ENCODE results near the gene ACVR1C.

The ACVR1C gene

GRCh38 chr2:157628477-157629415 is at the start of gene ACVR1C:
Gene ACVR1C, minus strand, starts transcription at chr2:157628864. Its CDS starts 220 bp downstream, at chr2:157628644.
- DNase-seq (ENCODE audit: extremely low read depth in 1 of 2, low read depth in 1 of 2), result peak; percentile 19 to 52

DNA sequence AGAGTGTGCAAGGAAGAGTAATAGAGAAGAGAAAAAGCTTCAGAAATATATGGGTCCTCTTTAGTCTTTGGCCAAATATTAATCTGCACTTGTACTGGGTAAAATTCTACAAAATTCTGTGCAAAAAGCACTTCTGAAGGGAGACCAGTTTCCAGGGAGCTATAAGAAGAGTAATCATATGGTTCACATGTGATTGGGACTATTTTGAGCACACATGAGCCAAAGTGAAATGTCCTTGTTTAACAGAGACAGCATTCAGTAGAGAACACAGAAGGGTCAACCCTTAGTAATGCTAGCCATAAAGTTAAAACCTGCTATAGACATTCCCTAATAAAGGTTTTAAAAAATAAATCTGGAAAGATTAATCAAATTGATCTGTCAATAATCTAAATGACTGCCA is 49.3 kb upstream of the ACVR1C start:
- DNase-seq (ENCODE audit: extremely low read depth in 1 of 2, low read depth in 1 of 2), result no peak

GRCh38 chr2:157672129-157672528 is 43.5 kb upstream of the ACVR1C start:
- no peak for DNase-seq (ENCODE audit: extremely low read depth in 1 of 2, low read depth in 1 of 2)

DNA sequence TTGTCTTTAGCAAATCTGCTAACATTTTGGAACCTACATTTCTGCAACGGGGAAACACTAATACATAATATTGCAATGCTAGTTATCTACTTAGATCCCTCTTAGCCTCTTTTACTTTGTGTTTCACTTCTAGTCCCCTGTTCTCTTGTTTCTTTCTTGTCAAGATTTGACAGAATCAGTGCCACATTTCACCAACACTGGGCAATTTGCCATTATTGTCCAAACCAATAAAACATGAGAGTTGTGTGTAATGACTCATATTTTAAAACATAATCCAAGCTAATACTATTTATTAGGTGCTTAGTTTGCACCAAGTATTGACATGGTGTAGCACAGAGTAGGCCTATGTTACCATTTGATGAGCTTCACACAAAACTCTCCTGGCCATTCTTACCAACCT is 33.7 kb upstream of the ACVR1C start:
- no peak for DNase-seq (ENCODE audit: extremely low read depth in 1 of 2, low read depth in 1 of 2)

- no peak for DNase-seq (ENCODE audit: extremely low read depth in 1 of 2, low read depth in 1 of 2)
Observed at GRCh38 chr2:157661776-157662175, 33.1 kb upstream of the ACVR1C start.

GRCh38 chr2:157657858-157658257 is 29.2 kb upstream of the ACVR1C start:
- DNase-seq (ENCODE audit: extremely low read depth in 1 of 2, low read depth in 1 of 2), result no peak

GRCh38 chr2:157657101-157657500 is 28.4 kb upstream of the ACVR1C start:
- no peak for DNase-seq (ENCODE audit: extremely low read depth in 1 of 2, low read depth in 1 of 2)

- no peak for DNase-seq (ENCODE audit: extremely low read depth in 1 of 2, low read depth in 1 of 2)
Observed at GRCh38 chr2:157644776-157645175, 16.1 kb upstream of the ACVR1C start.

DNA sequence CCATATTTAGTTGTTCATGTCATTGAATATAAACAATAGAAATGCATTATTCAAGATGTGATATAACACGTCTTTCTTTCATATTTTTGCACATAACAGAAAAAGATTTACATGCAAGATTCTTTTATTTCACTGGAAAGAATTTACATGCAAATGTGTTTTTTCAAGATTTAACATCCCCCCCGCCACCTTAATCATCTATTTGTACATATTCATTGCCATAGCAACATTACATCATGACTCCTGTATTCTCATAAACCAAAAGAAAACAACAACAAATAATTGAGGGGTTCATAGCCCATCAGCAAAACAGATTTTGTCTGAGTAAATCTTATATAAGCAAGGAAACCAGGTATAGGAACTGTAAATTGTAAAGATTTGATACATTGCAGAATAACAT is 3.2 kb upstream of the ACVR1C start:
- no peak for DNase-seq (ENCODE audit: extremely low read depth in 1 of 2, low read depth in 1 of 2)

GRCh38 chr2:157627594-157628476 is 829 bp downstream of the ACVR1C start:
- peak; percentile 4 to 5 for DNase-seq (ENCODE audit: extremely low read depth in 1 of 2, low read depth in 1 of 2)

DNA sequence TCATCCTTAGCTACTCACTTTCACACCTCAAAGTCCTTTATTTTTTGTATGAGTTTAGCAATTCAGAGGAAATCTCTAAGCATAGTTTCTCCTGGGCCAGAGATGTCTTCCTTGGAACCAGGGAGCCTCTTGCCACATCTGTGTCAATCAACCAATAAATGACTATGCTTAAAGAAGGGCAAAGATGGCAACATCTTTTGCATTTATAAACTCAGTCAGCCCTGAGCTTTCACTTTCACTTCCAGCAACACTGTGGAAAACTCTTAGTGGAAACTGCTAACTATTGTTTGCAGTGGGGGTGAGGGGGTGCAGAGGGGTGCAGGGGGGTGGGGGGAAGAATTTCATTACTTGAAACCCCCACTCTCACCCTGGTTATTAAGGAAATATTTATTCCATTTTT is 3.4 kb downstream of the ACVR1C start:
- no peak for DNase-seq (ENCODE audit: extremely low read depth in 1 of 2, low read depth in 1 of 2)

DNA sequence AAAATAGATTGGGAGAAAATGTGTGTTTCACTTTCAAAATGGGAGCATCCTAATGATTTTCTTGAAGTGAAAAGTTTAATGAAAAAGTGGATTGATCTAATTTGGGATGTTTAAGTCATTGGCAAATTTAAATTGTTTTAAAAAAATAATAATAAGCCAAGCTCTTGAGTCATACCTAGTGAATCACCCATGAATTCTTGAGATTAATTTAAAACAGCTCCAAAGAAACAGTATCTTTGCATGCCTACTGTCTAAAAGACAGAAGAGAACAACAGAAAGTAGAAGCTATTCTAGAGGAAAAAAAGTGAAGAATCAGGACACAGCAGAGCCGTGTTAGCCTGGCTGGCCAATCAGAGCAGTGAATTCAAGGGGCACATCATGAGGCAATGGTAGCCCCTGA is 7.7 kb downstream of the ACVR1C start:
- DNase-seq (ENCODE audit: extremely low read depth in 1 of 2, low read depth in 1 of 2), result no peak

GRCh38 chr2:157611726-157612125 is 16.9 kb downstream of the ACVR1C start:
- no peak for DNase-seq (ENCODE audit: extremely low read depth in 1 of 2, low read depth in 1 of 2)

- no peak for DNase-seq (ENCODE audit: extremely low read depth in 1 of 2, low read depth in 1 of 2)
Observed at GRCh38 chr2:157611110-157611509, 17.6 kb downstream of the ACVR1C start.

- DNase-seq (ENCODE audit: extremely low read depth in 1 of 2, low read depth in 1 of 2), result no peak
Observed at GRCh38 chr2:157606534-157606933, 22.1 kb downstream of the ACVR1C start.

DNA sequence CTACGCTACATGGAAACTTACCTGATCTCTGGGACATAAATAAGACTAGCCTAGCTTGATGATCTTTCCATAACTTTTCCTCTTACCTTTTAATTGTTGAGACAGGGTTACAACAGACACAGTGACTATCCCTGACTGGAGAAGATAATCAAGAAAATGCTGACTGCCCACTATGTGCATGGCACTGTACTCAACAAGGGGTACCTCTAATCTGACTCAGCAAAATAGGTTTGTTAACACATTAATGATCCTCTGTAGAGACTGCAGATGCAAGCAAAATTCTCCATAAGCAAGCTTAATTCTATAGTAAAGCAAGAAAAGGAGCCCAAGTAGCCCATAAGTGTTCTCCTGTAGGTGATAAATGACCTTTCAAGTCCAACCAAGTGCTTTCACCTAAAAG is 25.5 kb downstream of the ACVR1C start:
- DNase-seq (ENCODE audit: extremely low read depth in 1 of 2, low read depth in 1 of 2), result no peak

DNA sequence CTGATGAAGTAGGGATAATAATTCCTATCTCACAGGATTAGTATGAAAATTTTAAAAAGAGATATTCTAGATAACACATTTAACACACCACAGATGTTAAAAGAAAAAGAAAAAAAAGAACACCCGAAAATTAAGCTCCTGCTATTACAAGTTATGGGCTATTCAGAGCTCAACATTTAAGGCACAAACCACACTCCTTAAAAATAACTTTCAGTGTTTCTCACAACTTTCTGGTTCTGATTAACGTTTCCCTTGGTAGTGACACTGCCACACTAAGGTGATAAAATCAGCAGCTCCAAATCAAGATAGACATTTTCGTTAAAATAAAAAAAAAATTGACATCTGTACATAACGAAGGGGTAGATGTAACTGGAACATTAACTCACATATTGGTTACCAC is 26.9 kb downstream of the ACVR1C start:
- no peak for DNase-seq (ENCODE audit: extremely low read depth in 1 of 2, low read depth in 1 of 2)

GRCh38 chr2:157596992-157597681 is 31.5 kb downstream of the ACVR1C start:
- peak; percentile 2 to 34 for DNase-seq (ENCODE audit: extremely low read depth in 1 of 2, low read depth in 1 of 2)

GRCh38 chr2:157593411-157593810 is 35.3 kb downstream of the ACVR1C start:
- DNase-seq (ENCODE audit: extremely low read depth in 1 of 2, low read depth in 1 of 2), result no peak

DNA sequence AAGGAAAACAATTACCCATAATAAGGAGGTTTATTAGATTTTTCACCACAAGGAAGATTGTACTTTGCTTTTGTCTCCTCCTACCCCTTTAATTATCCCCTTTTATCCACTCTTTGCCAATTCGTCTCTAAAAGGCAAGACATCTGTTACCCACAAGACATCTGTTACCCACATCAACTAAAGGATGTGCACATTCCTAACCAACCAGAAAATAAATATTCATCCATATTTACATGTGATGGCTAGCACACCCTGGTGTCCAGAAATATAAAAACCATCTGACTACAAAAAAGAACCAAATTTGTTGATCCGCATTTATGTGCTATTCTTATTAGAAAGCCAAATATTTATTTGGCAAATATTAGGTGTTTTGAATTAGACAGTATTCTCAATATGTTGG is 35.7 kb downstream of the ACVR1C start:
- DNase-seq (ENCODE audit: extremely low read depth in 1 of 2, low read depth in 1 of 2), result no peak

- DNase-seq (ENCODE audit: extremely low read depth in 1 of 2, low read depth in 1 of 2), result no peak
Observed at GRCh38 chr2:157592374-157592773, 36.3 kb downstream of the ACVR1C start.

All from activated CD8-positive, alpha-beta memory T cell treated with anti-CD3 and anti-CD28 coated beads for 1 hour (primary cell).